ENCODE measurements around the gene CCDC144A.
"Not testable (repeated sequence)": the region's sequence is repeated elsewhere in the genome, so short reads cannot be mapped to it uniquely, and the experiment has no call there.

DNA sequence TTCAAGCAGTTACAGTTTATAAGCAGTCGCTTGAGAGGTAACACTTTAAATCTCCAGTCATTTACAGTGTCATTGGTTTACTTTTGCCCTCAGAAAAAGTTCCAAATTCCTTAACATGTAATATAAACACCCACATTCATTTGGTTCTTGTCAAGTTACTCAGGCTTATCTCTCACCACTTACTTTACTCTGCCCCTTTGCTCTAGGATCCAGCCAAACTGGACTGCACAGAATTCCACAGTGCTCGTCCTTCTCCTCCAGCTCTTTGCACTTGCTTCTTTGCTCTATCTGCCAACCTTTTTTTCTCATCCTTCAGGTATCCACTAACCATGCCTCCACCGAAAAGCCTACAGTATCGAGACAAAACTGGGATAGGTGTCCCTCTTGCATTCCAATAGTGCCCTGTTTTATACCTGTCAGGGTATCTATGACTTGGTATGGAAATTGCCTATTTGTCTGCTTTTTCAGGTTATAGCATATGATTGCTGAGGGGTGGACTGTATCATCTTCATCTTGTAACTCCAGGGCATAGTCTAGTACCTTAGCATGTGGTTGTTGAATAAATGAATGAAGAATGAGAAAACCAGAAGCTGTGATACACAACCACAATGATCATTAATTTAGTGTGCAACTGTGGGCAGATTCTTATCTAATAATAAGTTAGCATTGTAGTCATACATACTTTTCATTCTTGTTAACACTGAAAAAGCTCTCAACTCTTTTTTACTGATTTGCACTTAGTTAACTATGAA lies 82.5 kb downstream of the CCDC144A start:
- TF ChIP-seq, protein P1, sequence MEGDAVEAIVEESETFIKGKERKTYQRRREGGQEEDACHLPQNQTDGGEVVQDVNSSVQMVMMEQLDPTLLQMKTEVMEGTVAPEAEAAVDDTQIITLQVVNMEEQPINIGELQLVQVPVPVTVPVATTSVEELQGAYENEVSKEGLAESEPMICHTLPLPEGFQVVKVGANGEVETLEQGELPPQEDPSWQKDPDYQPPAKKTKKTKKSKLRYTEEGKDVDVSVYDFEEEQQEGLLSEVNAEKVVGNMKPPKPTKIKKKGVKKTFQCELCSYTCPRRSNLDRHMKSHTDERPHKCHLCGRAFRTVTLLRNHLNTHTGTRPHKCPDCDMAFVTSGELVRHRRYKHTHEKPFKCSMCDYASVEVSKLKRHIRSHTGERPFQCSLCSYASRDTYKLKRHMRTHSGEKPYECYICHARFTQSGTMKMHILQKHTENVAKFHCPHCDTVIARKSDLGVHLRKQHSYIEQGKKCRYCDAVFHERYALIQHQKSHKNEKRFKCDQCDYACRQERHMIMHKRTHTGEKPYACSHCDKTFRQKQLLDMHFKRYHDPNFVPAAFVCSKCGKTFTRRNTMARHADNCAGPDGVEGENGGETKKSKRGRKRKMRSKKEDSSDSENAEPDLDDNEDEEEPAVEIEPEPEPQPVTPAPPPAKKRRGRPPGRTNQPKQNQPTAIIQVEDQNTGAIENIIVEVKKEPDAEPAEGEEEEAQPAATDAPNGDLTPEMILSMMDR (IDR thresholded peaks at IDR 0.05): not testable (repeated sequence)
- not testable (repeated sequence) for TF ChIP-seq POLR2AphosphoS5 (IDR thresholded peaks at IDR 0.05)

Measured in gastroesophageal sphincter (tissue), 3 donors.